GM12878 (cell line): ENCODE results near the gene SERPINE2. TPM values are rescaled to one million over a fixed set of nuclear protein-coding genes. Genes with fewer than 3 reads are reported as not detected.

Source experiments
- ATAC-seq: fragments of 200-7000 bp; cut with Tn5 transposase; 3 replicates; pipeline ENCODE4 v1.9.1; 2020; ENCODE audit warnings: mild to moderate bottlenecking, moderate library complexity
- BruUV-seq: library from RNA; stranded (reverse); fragments of 400-500 nt; replicated peaks from 2 replicates; lab custom pipeline; 2021; lab: Mats Ljungman, UMichigan
- CTCF ChIA-PET: fragments of 300-600 bp; sonication (Branson Sonifier 250); formaldehyde crosslinking; extraction: SDS; loops from one replicate; lab custom pipeline; 2021; ENCODE audit warnings: inconsistent platforms; lab: Yijun Ruan, JAX
- POLR2A ChIA-PET: fragments of 350-600 bp; formaldehyde crosslinking; extraction: SDS; loops from one replicate; lab custom pipeline; 2021; ENCODE audit warnings: inconsistent platforms; lab: Charles Lee
- RAD21 ChIA-PET: fragments of 300-600 bp; sonication (Branson Sonifier 250); formaldehyde crosslinking; loops from one replicate; lab custom pipeline; 2023; ENCODE audit warnings: antibody characterized with exemption; ENCODE audit not compliant: unreplicated experiment; lab: Charles Lee
- SMC1A ChIA-PET: fragments of 300-600 bp; sonication (Branson Sonifier 250); formaldehyde crosslinking; loops from one replicate; lab custom pipeline; 2023; ENCODE audit not compliant: unreplicated experiment, uncharacterized antibody; lab: Charles Lee
- DNase-seq: peaks from one replicate; pipeline ENCODE4 v3.0.0-alpha.2; 2011; ENCODE audit warnings: low read depth, low spot score
- FAIRE-seq: peaks from 3 replicates; lab custom pipeline; 2011; peaks lifted over from hg19 to GRCh38; lab: Jason Lieb, UNC
- H2AFZ ChIP-seq: 2 replicates; pipeline ENCODE4 v1.6.0; 2011; ENCODE audit warnings: low read depth, low read length, control low read depth; ENCODE audit not compliant: control insufficient read depth
- H3K27ac ChIP-seq: 2 replicates; pipeline ENCODE4 v1.5.1; 2011; ENCODE audit warnings: control low read depth; ENCODE audit not compliant: control insufficient read depth, insufficient read depth
- H3K27me3 ChIP-seq, 2 experiments: replicated peaks in 1 of 2; 2 replicates each; pipeline versions ENCODE4 v1.6.0 to v1.6.1; 2011; ENCODE audit warnings: low read length in 1 of 2; ENCODE audit not compliant: control insufficient read depth in 2 of 2, insufficient read depth in 2 of 2
- H3K36me3 ChIP-seq, 2 experiments: 2 replicates each; pipeline ENCODE4 v1.5.1; 2011; ENCODE audit warnings: low read length in 1 of 2; ENCODE audit not compliant: control insufficient read depth in 2 of 2, insufficient read depth in 2 of 2
- H3K4me1 ChIP-seq: 2 replicates; pipeline ENCODE4 v1.6.1; 2011; ENCODE audit warnings: mild to moderate bottlenecking, low read length, moderate library complexity, mixed read lengths; ENCODE audit not compliant: control insufficient read depth, insufficient read depth
- H3K4me2 ChIP-seq: 2 replicates; pipeline ENCODE4 v1.6.0; 2011; ENCODE audit warnings: control low read depth; ENCODE audit not compliant: control insufficient read depth, insufficient read depth
- H3K4me3 ChIP-seq: fragments of 200-600 bp; sonication (generic); 2 replicates; pipeline ENCODE4 v1.5.1; 2016
- H3K79me2 ChIP-seq: 2 replicates; pipeline ENCODE4 v1.6.0; 2011; ENCODE audit warnings: low read length; ENCODE audit not compliant: control insufficient read depth, insufficient read depth
- H3K9ac ChIP-seq: 2 replicates; pipeline ENCODE4 v1.8.0; 2011; ENCODE audit warnings: low read length, control low read depth, mixed read lengths; ENCODE audit not compliant: control insufficient read depth, insufficient read depth
- H3K9me3 ChIP-seq: replicated peaks from 3 replicates; pipeline ENCODE4 v1.5.1; 2011; ENCODE audit warnings: mild to moderate bottlenecking, low read length; ENCODE audit not compliant: control insufficient read depth, insufficient read depth
- H4K20me1 ChIP-seq: 2 replicates; pipeline ENCODE4 v1.6.0; 2011; ENCODE audit not compliant: control insufficient read depth, insufficient read depth
- ATF7 ChIP-seq: fragments of 450-650 bp; IDR thresholded peaks from 2 replicates; pipeline ENCODE4 v1.6.1; 2016; ENCODE audit warnings: low read depth, mild to moderate bottlenecking
- BACH1 ChIP-seq: fragments of 450-650 bp; IDR thresholded peaks from 2 replicates; pipeline ENCODE4 v1.6.1; 2017; ENCODE audit warnings: mild to moderate bottlenecking, borderline replicate concordance
- EGR1 ChIP-seq, 2 experiments: IDR thresholded peaks; 1 replicate in 1 of 2; 2 replicates in 1 of 2; pipeline ENCODE4 v1.6.1; 2011 to 2012; ENCODE audit warnings: low read depth in 2 of 2, low read length in 2 of 2, borderline replicate concordance in 1 of 2, mild to moderate bottlenecking in 1 of 2, moderate library complexity in 1 of 2
- EP300 ChIP-seq, 2 experiments: fragments of 150-350 bp in 1 of 2; IDR thresholded peaks; 2 replicates each; pipeline ENCODE4 v1.6.1; 2011 to 2012; ENCODE audit warnings: low read depth in 2 of 2, low read length in 2 of 2, borderline replicate concordance in 1 of 2, improper control_type of control experiment in 1 of 2, inconsistent platforms in 1 of 2; ENCODE audit not compliant: control insufficient read depth in 1 of 2
- MEF2A ChIP-seq: IDR thresholded peaks from 2 replicates; pipeline ENCODE4 v1.6.1; 2011; ENCODE audit warnings: low read depth, mild to moderate bottlenecking, low read length, moderate library complexity; ENCODE audit not compliant: insufficient read depth
- MYB ChIP-seq: fragments of 150-350 bp; IDR thresholded peaks from 2 replicates; pipeline ENCODE4 v1.6.1; 2014; ENCODE audit warnings: mild to moderate bottlenecking, low read depth, low read length, borderline replicate concordance
- MYC ChIP-seq: IDR thresholded peaks from 2 replicates; pipeline ENCODE4 v1.6.1; 2011; ENCODE audit warnings: mild to moderate bottlenecking, low read length, moderate library complexity, inconsistent platforms; ENCODE audit not compliant: insufficient read depth, insufficient replicate concordance, insufficient read length, severe bottlenecking
- RAD51 ChIP-seq: fragments of 450-650 bp; IDR thresholded peaks from 2 replicates; pipeline ENCODE4 v1.6.1; 2016; ENCODE audit warnings: moderate library complexity, mild to moderate bottlenecking, inconsistent platforms
- TCF3 ChIP-seq: IDR thresholded peaks from 2 replicates; pipeline ENCODE4 v1.6.1; 2012; ENCODE audit warnings: low read depth, mild to moderate bottlenecking, low read length, borderline replicate concordance; ENCODE audit not compliant: insufficient read depth
- WGBS: methylation state at CpG from one replicate; pipeline ENCODE4 v1.1.6; 2016; ENCODE audit warnings: low lambda C conversion rate; ENCODE audit not compliant: insufficient replicate concordance, insufficient coverage; ENCODE audit errors: missing lambda C conversion rate; 5-methylcytosine and 5-hydroxymethylcytosine counted together
- in situ Hi-C: fragments of 300-500 bp; cut with MboI; formaldehyde crosslinking; loops from 9 replicates; pipeline ENCODE4 v1.14.3; 2018; ENCODE audit warnings: mixed read lengths
- intact Hi-C: fragments of 100-400 bp; cut with micrococcal nuclease; formaldehyde crosslinking; loops from one replicate; pipeline ENCODE4 v1.14.2; 2022; ENCODE audit not compliant: unreplicated experiment
- polyA plus RNA-seq, 11 experiments: library from polyadenylated mRNA; depleted of rRNA in 4 of 11; unstranded in 6 of 11; stranded (reverse) in 5 of 11; fragments of >200 nt; fragmentation: Nextera tagmentation in 4 of 11; fragmentation: Illumina TruSeq in 1 of 11; extraction: Ambion mirVana in 4 of 11; extraction: Trizol in 1 of 11; gene quantifications; 1 replicate in 1 of 11; 2 replicates in 10 of 11; pipeline versions ENCODE4 v1.2.1 to v1.2.3, GENCODE V29; 2011 to 2016; ENCODE audit warnings: inconsistent platforms in 2 of 11, missing spikeins in 2 of 11, low read depth in 1 of 11
- total RNA-seq, 4 experiments: library from RNA; depleted of rRNA in 3 of 4; stranded (reverse); fragments of >200 nt in 3 of 4; fragmentation: Illumina TruSeq in 1 of 4; extraction: Trizol in 1 of 4; gene quantifications; 2 replicates each; pipeline versions ENCODE4 v1.2.1 to v1.2.3, GENCODE V29; 2013 to 2021
- TF ChIP-seq, protein P1 (sequence below): fragments of 450-650 bp; IDR thresholded peaks from 2 replicates; pipeline ENCODE4 v1.6.1; 2014; ENCODE audit warnings: mild to moderate bottlenecking

Gene SERPINE2
- total and polyA plus RNA-seq, 10 of the 15 experiments (the other 5 are each of a cell fraction or from before 2014, with no cell fraction given) = 0.18 to 1.7 (median 0.39) TPM

DNA sequence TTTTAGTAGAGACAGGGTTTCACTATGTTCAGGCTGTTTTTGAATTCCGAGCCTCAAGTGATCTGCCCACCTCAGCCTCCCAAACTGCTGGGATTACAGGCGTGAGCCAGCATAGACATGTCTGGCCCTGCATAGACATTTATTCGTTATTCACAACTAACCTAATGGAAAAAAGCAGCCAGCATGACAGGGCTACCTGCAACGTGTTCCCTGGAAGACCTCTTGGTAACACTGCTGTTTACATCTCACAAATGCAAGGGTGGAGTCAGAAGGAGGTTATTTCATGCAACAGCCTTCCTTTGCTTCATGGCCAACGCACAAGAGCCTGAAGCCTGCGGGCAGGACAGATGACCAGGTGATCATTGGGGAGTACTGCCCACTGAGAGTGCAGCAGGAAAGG is 9.2 kb downstream of the SERPINE2 start (continued):
- no peak for TF ChIP-seq MYB
- no peak for TF ChIP-seq TCF3

DNA sequence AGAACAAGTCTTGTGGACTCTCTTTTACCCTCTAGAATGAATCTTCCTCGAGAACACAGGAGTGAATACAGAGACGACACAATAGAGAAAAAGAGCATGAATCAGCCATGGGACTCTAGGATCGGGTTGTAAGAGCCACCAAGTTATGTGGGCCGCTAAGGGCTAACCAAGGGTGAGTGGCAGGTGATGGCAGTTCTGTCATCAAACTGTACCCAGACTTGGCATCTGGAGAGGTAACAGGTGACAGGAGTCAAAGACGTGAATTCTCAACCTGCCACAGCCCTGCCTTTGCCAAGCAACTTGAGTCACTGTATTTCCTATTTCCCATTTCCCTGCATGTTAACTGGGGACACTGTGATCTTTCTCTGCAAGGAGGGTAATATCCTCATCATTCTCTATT is 11.2 kb downstream of the SERPINE2 start:
- Histone ChIP-seq H3K36me3 (no peaks in the 10 kb centered on the region), H3K27ac (no peak overlapping the region), H3K79me2 (no peaks in the 10 kb centered on the region), H2AFZ (no peak overlapping the region), H3K4me3 (no peak overlapping the region), H4K20me1 (no peaks in the 10 kb centered on the region), H3K27me3 (no peaks in the 10 kb centered on the region; a peak in 1 of 4 replicates), H3K4me1 (no peaks in the 10 kb centered on the region; the same call in 1 of the 2 replicates), H3K4me2 (no peak overlapping the region), H3K9me3 (no peaks in the 10 kb centered on the region; the same call in 2 of the 3 replicates), H3K9ac (no peak overlapping the region)
- BruUV-seq = no TSS peak
- ATAC-seq (no peak), FAIRE-seq (no peak), DNase-seq (no peak)
- ChIA-PET RAD21 (no interaction called here), POLR2A (no interaction called here), SMC1A (no interaction called here), CTCF (interaction anchor here (1.8 kb wide), 1 partner anchor 257 kb away, joined by 5 read pairs; no protein-coding TSS in a partner anchor)
- intact Hi-C loops = no loop called here
- WGBS = 51% methylated on average over 5 of the region's 5 CpGs
- in situ Hi-C loops = no loop called here
- no peak for TF ChIP-seq MEF2A
- TF ChIP-seq BACH1 = no peak
- no peak for TF ChIP-seq EGR1 (IDR thresholded peaks at IDR 0.05; ENCODE audit: borderline replicate concordance in 1 of 2, low read depth in 2 of 2, low read length in 2 of 2)
- TF ChIP-seq MYC = no peak
- TF ChIP-seq, protein P1, sequence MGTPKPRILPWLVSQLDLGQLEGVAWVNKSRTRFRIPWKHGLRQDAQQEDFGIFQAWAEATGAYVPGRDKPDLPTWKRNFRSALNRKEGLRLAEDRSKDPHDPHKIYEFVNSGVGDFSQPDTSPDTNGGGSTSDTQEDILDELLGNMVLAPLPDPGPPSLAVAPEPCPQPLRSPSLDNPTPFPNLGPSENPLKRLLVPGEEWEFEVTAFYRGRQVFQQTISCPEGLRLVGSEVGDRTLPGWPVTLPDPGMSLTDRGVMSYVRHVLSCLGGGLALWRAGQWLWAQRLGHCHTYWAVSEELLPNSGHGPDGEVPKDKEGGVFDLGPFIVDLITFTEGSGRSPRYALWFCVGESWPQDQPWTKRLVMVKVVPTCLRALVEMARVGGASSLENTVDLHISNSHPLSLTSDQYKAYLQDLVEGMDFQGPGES = no peak
- TF ChIP-seq EP300 (IDR thresholded peaks at IDR 0.05; ENCODE audit: borderline replicate concordance in 1 of 2, control insufficient read depth in 1 of 2, low read depth in 2 of 2, low read length in 2 of 2) = no peak
- no peak for TF ChIP-seq ATF7
- TF ChIP-seq RAD51 = no peak
